ENCODE data around the gene FPR2.

Gene FPR2

DNA sequence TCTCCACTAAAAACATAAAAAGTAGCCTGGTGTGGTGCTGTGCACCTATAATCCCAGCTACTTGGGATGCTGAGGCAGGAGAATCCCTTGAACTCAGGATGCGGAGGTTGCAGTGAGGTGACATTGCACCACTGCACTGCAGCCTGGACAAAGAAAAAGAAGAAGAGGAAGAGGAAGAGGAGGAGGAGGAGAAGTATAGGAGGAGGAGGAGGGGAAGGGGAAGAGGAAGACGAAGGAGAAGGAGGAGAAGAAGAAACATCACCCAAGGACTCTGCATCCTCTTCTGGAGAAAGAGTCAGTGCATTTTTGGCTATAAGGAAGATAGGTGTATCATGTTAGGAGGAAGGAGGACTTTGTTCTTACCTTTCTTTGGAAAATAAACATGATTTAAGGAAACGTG is 21.0 kb downstream of the FPR2 start:
- DNase-seq (ENCODE audit: low read depth in 2 of 2, low spot score in 1 of 2), result no peak

DNA sequence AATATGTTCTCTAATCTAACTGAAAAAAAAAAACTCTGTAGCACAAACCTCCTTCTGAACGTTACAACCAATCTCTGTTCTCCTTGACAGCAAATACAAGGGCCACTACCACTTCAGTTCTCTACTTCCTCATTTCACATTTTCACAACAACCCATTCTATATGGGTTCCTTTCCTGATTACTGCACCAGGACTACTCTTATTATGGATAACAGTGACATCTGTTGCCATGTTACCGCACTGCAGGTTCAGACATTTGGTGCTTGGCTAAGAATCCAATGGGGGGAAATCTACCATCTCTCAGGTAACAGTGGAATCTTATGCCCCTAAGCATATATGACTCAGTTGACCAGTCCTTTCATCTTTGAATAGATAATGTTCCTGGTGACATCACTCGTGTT is 22.4 kb downstream of the FPR2 start:
- no peak for DNase-seq (ENCODE audit: low read depth in 2 of 2, low spot score in 1 of 2)

DNA sequence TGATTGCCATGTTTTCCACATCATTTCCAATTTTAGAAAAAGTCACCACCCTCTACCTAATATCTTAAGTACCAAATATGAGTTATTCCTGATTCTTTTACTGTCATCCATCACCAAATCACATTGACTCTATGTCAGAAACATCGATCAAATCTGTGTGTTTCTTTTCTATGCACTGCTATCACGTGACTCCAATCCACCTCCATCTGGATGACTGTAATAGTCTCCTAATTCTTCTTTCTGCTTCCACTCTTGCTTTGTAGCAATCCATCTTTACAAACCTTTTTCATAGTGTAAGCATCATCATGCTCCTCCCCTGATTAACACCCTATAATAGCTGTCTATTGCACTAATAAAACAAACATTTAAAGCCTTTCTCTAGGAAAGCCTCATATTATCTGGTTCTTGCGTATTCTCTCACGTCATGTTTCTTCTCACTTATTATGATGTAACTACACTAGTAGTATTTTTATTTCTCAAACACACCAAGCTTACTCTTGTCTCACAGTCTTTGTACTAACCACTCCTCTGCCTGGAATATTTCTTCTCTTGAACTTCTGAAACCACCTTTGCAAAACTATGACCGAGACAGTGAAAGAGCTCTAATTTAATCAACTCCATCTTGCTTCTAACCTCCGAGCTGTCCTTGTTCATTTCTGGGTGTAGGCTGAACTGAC is 23.3 kb downstream of the FPR2 start:
- DNase-seq (ENCODE audit: low read depth in 2 of 2, low spot score in 1 of 2), result no peak

GRCh38 chr19:51784922-51785690 is 24.1 kb downstream of the FPR2 start:
- DNase-seq (ENCODE audit: low read depth in 2 of 2, low spot score in 1 of 2), result peak in 1 of 2 donors; percentile 4

DNA sequence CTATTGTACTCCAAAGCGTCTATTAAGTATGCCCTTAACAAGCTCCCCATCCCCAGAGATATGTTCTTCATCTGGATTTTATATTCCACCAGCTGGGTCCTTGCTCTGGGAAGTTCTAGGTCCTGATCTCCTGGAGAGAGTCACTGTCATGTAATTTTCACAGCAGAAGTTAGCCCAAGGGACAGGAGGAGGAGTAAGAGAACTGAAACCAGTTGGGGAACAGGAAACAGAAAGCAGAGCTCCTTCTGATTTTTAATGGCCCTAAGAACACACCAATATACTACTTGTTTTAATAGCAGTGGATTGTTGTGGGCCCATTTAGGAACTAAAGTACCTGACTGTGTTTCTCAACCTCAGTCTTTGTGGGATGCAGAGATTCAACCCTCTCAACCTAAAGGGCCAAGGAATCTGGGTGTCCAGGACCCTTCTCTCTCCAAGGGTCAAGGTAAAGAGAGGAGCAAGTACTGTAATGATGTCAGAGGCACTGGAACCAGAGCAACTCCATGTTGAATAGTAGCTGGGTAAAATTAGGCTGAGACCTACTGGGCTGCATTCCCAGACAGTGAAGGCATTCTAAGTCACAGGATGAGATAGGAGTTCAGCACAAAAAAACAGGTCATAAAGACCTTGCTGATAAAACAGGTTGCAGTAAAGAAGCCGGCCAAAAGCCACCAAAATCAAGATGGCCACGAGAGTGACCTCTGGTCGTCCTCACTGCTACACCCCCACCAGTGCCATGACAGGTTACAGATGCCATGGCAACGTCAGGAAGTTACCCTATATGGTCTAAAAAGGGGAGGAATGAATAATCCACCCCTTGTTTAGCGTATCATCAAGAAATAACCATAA is 25.9 kb downstream of the FPR2 start:
- no peak for DNase-seq (ENCODE audit: low read depth in 2 of 2, low spot score in 1 of 2)

- no peak for DNase-seq (ENCODE audit: low read depth in 2 of 2, low spot score in 1 of 2)
Observed at GRCh38 chr19:51788029-51788428, 27.0 kb downstream of the FPR2 start.

DNA sequence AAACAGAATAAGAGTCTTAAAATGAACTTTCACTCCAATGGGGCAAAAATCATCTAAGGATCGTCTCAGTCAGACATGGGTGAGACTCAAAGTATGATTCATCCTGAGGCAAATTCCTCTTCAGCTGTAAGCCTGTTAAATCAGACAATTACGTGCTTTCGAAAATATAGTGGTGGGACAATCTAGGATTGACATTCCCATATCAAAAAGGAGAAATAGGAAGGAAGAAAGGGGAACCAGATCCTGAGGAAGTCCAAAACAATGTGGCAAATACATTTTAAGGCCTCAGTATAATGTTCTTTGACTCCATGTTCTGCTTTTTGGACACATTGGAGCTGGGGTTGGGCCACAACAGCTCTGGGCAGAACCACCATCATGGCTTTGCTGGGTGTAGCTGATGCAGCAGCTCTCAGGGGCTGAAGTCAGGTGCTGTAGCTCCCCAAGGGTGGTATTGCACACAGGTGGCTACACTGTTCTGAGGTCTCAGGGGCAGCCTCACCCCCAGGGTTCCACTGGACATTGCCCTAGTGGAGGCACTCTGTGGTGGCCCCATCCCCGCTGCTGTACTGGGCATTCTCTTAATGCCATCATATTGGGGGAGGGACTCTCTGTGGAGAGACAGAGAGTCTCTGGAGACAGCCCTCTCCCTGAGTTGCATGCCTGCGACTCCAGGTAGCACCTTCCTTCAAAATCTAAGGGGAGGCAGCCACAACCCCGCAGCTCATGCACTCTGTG is 28.2 kb downstream of the FPR2 start:
- DNase-seq (ENCODE audit: low read depth in 2 of 2, low spot score in 1 of 2), result no peak

DNA sequence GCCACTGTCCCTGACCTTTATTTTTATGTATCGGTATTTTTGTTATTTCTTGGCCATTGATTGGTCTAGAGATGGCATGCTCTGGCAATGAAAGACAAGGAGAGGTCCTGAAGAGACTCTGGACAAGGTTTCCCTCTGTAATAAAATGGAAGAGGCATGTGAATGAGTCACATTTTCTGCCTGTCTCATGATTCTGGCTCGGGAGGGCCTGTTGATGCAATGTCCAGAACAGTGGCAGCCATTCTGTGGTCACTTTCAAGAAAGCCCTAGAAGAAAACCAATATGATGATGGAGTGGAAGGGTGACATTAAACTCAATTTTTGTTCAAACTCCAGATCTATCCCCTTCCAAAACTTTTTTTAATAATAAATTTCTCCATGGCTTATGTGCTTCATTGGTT is 32.0 kb downstream of the FPR2 start:
- no peak for DNase-seq (ENCODE audit: low read depth in 2 of 2, low spot score in 1 of 2)

- no peak for DNase-seq (ENCODE audit: low read depth in 2 of 2, low spot score in 1 of 2)
Observed at GRCh38 chr19:51793994-51794393, 33.0 kb downstream of the FPR2 start.

- no peak for DNase-seq (ENCODE audit: low read depth in 2 of 2, low spot score in 1 of 2)
Observed at GRCh38 chr19:51794885-51795490, 34.0 kb downstream of the FPR2 start, which contains the start of gene FPR3. TSS of gene FPR3 (plus strand) at chr19:51795157. CDS start at chr19:51823749, 28,592 bp downstream.

GRCh38 chr19:51796195-51796679 is 35.3 kb downstream of the FPR2 start:
- no peak for DNase-seq (ENCODE audit: low read depth in 2 of 2, low spot score in 1 of 2)

DNA sequence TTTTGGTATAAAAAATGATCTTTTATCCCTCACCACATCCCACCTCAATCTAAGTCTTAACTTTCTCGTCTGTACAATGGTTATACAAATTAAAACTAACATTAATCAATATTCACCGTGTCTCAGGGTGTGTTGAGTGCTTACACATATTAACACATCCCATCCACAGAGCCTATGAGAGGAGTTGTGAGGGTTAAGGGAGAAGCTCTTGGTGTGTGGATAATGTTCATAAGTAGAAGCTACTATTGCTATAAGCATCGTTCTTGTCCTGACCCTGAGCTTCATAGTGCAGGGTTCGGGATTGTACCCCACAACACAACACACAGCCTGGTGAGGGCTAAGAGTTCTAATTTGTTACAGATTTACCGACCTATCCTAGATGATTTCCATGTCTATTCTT is 36.5 kb downstream of the FPR2 start:
- DNase-seq (ENCODE audit: low read depth in 2 of 2, low spot score in 1 of 2), result no peak

DNA sequence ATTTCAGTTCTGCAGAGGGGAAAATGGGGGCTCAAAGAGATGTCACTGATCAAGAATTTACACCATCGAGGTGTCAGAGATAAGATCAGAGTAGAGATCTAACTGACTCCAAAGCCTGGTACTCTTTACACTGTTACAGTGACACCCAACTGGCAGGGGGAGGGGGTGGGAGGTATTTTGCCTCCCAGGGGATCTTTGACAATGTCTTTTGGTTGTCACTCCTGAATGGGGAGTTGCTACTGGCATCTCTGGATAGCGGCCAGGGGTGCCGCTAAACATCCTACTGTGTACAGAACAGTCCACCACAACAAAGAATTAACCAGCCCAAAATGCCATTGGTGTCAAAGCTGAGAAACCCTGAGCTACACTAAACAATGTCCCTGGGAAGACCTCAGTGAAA is 37.1 kb downstream of the FPR2 start:
- DNase-seq (ENCODE audit: low read depth in 2 of 2, low spot score in 1 of 2), result no peak

DNA sequence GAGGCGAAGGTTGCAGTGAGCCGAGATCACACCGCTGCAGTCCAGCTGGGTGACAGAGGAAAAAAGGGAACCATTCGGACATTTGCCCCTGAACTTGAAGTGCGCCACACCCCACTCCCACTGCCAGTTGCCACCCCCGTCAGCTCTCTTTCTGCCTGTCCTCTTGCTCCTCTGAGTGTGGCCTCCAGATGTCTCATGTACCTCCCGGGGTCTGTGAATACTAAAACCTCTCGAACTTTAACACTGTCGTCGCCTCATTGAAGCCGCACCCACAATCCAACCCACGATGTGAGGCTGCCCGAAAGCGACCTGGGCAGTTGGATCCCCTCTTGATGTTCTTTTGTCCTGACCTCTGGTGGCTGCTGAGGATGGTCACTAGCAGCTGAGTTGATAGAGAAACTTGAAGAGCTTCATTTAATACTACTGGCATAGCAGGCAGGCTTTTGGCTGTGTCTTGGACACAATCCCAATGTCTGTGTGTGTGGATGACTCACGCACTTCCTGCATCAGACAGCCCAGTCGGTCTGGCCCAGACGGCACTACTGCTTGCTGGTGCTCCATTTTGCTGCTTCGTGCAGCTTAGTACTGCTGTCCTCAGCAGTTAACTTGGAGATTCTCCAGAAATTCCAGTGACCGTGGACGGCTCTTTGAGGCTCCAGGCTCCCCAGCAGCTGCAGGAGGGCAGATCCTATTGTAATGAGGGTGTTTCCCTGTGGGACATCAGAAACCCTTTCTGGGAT is 38.2 kb downstream of the FPR2 start:
- no peak for DNase-seq (ENCODE audit: low read depth in 2 of 2, low spot score in 1 of 2)

DNA sequence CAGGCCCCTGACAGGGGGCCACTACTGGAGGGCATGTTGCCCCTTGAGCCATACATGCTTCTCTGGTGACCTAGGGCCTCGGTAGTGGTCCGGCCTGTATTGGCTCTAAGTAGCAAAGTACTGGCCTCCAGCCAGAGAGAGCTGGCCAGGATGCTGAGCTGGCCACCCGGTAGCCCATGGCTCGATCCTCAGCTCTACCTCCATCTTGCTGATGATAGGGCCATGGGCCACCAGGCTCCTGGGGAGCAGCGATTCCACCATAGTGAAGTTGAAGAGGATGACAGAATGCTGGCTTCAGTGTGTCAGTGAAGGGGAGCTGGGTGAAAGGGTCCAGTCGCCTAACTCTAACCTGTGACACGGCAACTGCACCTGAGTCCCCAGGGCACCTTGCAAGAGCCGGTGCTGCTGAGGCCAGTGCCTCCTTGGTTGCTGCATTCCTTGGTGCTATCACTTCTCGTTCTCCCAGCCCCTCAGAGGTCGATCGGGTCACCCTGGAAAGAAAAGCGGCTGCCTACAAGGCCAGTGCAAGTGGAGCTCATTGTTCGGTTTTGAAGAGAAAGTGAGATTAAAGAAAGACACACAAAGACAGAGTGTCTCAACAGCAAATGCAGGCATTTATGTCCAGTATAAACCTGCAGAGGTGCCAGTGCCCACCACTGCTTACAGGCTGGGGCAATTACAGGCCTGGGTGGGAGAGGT is 38.9 kb downstream of the FPR2 start:
- no peak for DNase-seq (ENCODE audit: low read depth in 2 of 2, low spot score in 1 of 2)

- DNase-seq (ENCODE audit: low read depth in 2 of 2, low spot score in 1 of 2), result no peak
Observed at GRCh38 chr19:51800473-51801244, 39.7 kb downstream of the FPR2 start.

DNA sequence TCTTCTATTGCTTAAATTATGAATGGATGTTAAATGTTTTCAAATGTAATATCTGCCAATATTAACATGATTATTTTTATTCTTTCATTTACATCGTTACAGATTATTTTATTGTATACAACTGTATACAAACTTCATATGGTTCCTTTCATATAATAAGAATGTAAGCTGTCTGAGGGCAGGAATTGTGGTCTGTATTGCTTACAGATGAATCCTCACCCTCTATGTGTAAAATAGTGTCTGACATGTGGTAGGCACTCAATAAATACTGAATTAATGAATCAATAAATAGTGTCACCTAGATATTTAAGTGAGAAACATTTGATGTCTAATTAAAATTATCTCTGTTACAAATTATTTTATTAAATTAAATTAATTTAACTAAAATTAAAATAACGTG is 41.8 kb downstream of the FPR2 start:
- no peak for DNase-seq (ENCODE audit: low read depth in 2 of 2, low spot score in 1 of 2)

DNA sequence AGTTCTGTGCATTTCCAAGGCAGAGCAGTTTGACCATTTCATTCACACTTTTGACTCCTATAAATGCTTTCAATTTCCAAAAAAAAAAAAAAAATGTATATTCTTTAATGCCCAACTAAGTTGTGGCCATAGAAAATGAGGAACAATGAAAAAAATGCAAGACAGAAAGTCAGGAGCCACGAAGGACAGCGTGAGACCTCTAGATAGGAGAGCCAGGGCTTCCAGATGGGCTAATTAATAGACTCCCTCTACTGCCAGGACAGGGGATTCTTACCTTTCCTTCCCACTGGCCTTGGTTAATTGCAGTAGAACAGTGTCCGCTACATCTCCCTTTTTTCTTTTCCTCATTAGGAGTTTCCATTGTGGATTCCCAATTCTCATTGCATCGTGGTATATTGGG is 42.5 kb downstream of the FPR2 start:
- DNase-seq (ENCODE audit: low read depth in 2 of 2, low spot score in 1 of 2), result no peak

GRCh38 chr19:51803967-51804366 is 43.0 kb downstream of the FPR2 start:
- DNase-seq (ENCODE audit: low read depth in 2 of 2, low spot score in 1 of 2), result no peak

All from stimulated activated CD8-positive, alpha-beta memory T cell treated with anti-CD3 and anti-CD28 coated beads, Interleukin-4, amount 100 ng/mL, for 4 hours (primary cell).